ENCODE data around the gene USP27X. TPM values are rescaled to one million over a fixed set of nuclear protein-coding genes. Genes with fewer than 3 reads are reported as not detected.
A peak's percentile ranks its signal among the peaks of the same experiment; 100 is the strongest.

The USP27X gene
- total RNA-seq, 1 donor from 2014 or later = 2.7 TPM

DNA sequence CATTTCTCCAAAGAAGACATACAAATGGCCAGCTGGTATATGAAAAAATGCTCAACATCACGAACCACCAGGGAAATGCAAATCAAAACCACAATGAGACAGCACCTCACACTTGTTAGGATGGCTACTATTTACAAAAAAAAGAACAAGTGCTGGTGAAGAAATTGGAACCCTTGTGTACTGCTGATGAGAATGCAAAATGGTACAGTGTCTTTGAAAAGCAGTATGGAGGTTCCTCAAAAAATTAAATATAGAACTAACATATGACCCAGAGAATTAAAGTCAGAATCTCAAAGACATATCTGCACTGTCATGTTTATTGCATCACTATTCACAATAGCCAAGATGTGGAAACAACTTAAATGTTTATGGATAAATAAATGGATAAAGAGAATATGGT is 29.3 kb upstream of the USP27X start:
- Mint-ChIP-seq H3K4me1 (ENCODE audit: low read depth, unreplicated experiment) (no peaks in the 10 kb centered on the region), H3K27ac (ENCODE audit: unreplicated experiment) (no peak overlapping the region), H3K9me3 (ENCODE audit: unreplicated experiment) (peaks cover 9% of the 10 kb centered on the region), H3K4me3 (ENCODE audit: unreplicated experiment) (no peak overlapping the region), H3K27me3 (ENCODE audit: low read depth, unreplicated experiment) (peaks cover 3% of the 10 kb centered on the region), H3K36me3 (ENCODE audit: low read depth, unreplicated experiment) (no peaks in the 10 kb centered on the region)
- Histone ChIP-seq H3K79me2 (ENCODE audit: insufficient read depth, low read length) (no peaks in the 10 kb centered on the region), H3K4me2 (ENCODE audit: low read length) (no peak overlapping the region), H3K4me1 (ENCODE audit: insufficient read depth, low read length) (no peaks in the 10 kb centered on the region), H3K9ac (ENCODE audit: low read length) (no peak overlapping the region), H4K20me1 (ENCODE audit: insufficient read depth, low read length) (no peaks in the 10 kb centered on the region), H3K27me3 (ENCODE audit: insufficient read depth, low read length) (no peaks in the 10 kb centered on the region), H3K9me3 (ENCODE audit: insufficient read depth, low read depth, low read length) (no peaks in the 10 kb centered on the region), H3K27ac (ENCODE audit: low read depth, low read length) (no peak overlapping the region), H3K4me3 (ENCODE audit: insufficient read depth, low read depth, low read length) (no peak overlapping the region), H3K36me3 (ENCODE audit: insufficient read depth, low read length) (no peaks in the 10 kb centered on the region), H2AFZ (ENCODE audit: low read depth, low read length) (no peak overlapping the region)
- DNase-seq (ENCODE audit: low read depth) = no peak
- peak; percentile 86 for FAIRE-seq
- TF ChIP-seq EZH2 (IDR thresholded peaks at IDR 0.05; ENCODE audit: insufficient read depth, low read length) = no peak
- TF ChIP-seq, protein P1, sequence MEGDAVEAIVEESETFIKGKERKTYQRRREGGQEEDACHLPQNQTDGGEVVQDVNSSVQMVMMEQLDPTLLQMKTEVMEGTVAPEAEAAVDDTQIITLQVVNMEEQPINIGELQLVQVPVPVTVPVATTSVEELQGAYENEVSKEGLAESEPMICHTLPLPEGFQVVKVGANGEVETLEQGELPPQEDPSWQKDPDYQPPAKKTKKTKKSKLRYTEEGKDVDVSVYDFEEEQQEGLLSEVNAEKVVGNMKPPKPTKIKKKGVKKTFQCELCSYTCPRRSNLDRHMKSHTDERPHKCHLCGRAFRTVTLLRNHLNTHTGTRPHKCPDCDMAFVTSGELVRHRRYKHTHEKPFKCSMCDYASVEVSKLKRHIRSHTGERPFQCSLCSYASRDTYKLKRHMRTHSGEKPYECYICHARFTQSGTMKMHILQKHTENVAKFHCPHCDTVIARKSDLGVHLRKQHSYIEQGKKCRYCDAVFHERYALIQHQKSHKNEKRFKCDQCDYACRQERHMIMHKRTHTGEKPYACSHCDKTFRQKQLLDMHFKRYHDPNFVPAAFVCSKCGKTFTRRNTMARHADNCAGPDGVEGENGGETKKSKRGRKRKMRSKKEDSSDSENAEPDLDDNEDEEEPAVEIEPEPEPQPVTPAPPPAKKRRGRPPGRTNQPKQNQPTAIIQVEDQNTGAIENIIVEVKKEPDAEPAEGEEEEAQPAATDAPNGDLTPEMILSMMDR (IDR thresholded peaks at IDR 0.05; ENCODE audit: insufficient read depth, low read depth, low read length) = no peak

DNA sequence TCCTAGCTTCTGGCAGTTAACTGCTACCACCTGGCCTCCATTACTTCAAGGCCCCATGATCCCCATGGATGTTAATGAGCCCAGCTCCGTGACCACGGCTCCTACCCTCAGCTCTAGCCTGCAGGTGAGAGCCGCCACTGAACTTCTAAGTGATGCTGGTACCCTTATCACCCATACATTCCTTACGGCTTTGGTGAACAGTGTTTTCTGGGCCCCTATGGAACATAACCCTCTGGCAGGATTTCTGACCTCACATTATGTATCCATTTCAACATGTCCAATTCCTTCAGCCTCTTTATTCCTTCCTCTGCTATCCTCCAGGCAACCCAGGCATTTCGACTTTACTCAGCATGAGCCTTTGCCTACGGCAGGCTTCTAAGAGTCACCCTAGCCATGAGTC is 25.6 kb upstream of the USP27X start:
- no peak overlapping the region for H3K9ac ChIP-seq (ENCODE audit: low read length)
- no peak for DNase-seq (ENCODE audit: low read depth)
- H3K27ac Mint-ChIP-seq (ENCODE audit: unreplicated experiment) = no peak overlapping the region
- no peak overlapping the region for H3K4me3 ChIP-seq (ENCODE audit: insufficient read depth, low read depth, low read length)
- no peak overlapping the region for H3K4me2 ChIP-seq (ENCODE audit: low read length)
- no peaks in the 10 kb centered on the region for H3K9me3 ChIP-seq (ENCODE audit: insufficient read depth, low read depth, low read length)
- H3K79me2 ChIP-seq (ENCODE audit: insufficient read depth, low read length) = no peaks in the 10 kb centered on the region
- H4K20me1 ChIP-seq (ENCODE audit: insufficient read depth, low read length) = no peaks in the 10 kb centered on the region
- no peaks in the 10 kb centered on the region for H3K4me1 Mint-ChIP-seq (ENCODE audit: low read depth, unreplicated experiment)
- H3K27me3 Mint-ChIP-seq (ENCODE audit: low read depth, unreplicated experiment) = peaks cover 3% of the 10 kb centered on the region
- no peak overlapping the region for H3K27ac ChIP-seq (ENCODE audit: low read depth, low read length)
- no peak for FAIRE-seq
- no peaks in the 10 kb centered on the region for H3K36me3 Mint-ChIP-seq (ENCODE audit: low read depth, unreplicated experiment)
- no peak overlapping the region for H3K4me3 Mint-ChIP-seq (ENCODE audit: unreplicated experiment)
- H2AFZ ChIP-seq (ENCODE audit: low read depth, low read length) = no peak overlapping the region
- no peaks in the 10 kb centered on the region for H3K9me3 Mint-ChIP-seq (ENCODE audit: unreplicated experiment)
- no peak for TF ChIP-seq EZH2 (IDR thresholded peaks at IDR 0.05; ENCODE audit: insufficient read depth, low read length)
- TF ChIP-seq, protein P1 (IDR thresholded peaks at IDR 0.05; ENCODE audit: insufficient read depth, low read depth, low read length) = no peak
- H3K36me3 ChIP-seq (ENCODE audit: insufficient read depth, low read length) = no peaks in the 10 kb centered on the region
- H3K4me1 ChIP-seq (ENCODE audit: insufficient read depth, low read length) = no peaks in the 10 kb centered on the region
- H3K27me3 ChIP-seq (ENCODE audit: insufficient read depth, low read length) = no peaks in the 10 kb centered on the region

DNA sequence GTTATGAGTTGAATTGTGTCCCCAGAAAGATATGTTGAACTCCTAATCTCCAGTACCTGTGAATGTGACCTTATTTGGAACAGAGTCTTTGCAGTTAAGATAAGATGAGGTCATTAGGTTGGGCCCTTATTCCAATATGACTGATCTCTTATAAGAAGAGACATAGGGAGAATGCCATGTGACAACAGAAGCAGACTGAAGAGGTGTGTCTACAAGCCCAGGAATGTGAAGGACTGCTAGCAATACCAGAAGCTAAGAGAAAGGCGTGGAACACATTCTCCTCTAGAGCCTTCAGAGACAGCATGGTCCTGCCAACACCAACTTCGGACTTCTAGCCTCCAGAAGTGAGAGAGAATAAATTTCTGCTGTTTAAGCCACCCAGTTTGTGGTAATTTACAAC is 22.5 kb upstream of the USP27X start:
- Histone ChIP-seq H4K20me1 (ENCODE audit: insufficient read depth, low read length) (no peaks in the 10 kb centered on the region), H3K4me1 (ENCODE audit: insufficient read depth, low read length) (no peaks in the 10 kb centered on the region), H3K27ac (ENCODE audit: low read depth, low read length) (no peak overlapping the region), H3K4me2 (ENCODE audit: low read length) (no peak overlapping the region), H2AFZ (ENCODE audit: low read depth, low read length) (no peak overlapping the region), H3K9ac (ENCODE audit: low read length) (no peak overlapping the region), H3K9me3 (ENCODE audit: insufficient read depth, low read depth, low read length) (no peaks in the 10 kb centered on the region), H3K36me3 (ENCODE audit: insufficient read depth, low read length) (no peaks in the 10 kb centered on the region), H3K4me3 (ENCODE audit: insufficient read depth, low read depth, low read length) (no peak overlapping the region), H3K27me3 (ENCODE audit: insufficient read depth, low read length) (no peaks in the 10 kb centered on the region), H3K79me2 (ENCODE audit: insufficient read depth, low read length) (no peaks in the 10 kb centered on the region)
- Mint-ChIP-seq H3K27ac (ENCODE audit: unreplicated experiment) (no peak overlapping the region), H3K9me3 (ENCODE audit: unreplicated experiment) (no peaks in the 10 kb centered on the region), H3K4me1 (ENCODE audit: low read depth, unreplicated experiment) (no peaks in the 10 kb centered on the region), H3K27me3 (ENCODE audit: low read depth, unreplicated experiment) (peaks cover 3% of the 10 kb centered on the region), H3K36me3 (ENCODE audit: low read depth, unreplicated experiment) (no peaks in the 10 kb centered on the region), H3K4me3 (ENCODE audit: unreplicated experiment) (no peak overlapping the region)
- FAIRE-seq = peak; percentile 43
- TF ChIP-seq, protein P1 (IDR thresholded peaks at IDR 0.05; ENCODE audit: insufficient read depth, low read depth, low read length) = no peak
- no peak for TF ChIP-seq EZH2 (IDR thresholded peaks at IDR 0.05; ENCODE audit: insufficient read depth, low read length)
- DNase-seq (ENCODE audit: low read depth) = no peak

All from astrocyte (in vitro differentiated cells and primary cell).